IMR-90 (cell line): Measurements from ENCODE around the gene ELMO1.

Experiments
- CEBPB ChIP-seq: IDR thresholded peaks from 2 replicates; pipeline ENCODE4 v1.6.1; 2012; ENCODE audit warnings: low read depth, low read length, improper control_type of control experiment
- FOS ChIP-seq: fragments of 150-350 bp; IDR thresholded peaks from 2 replicates; pipeline ENCODE4 v1.6.1; 2016; ENCODE audit warnings: low read depth, low read length
- MAFK ChIP-seq: IDR thresholded peaks from 2 replicates; pipeline ENCODE4 v1.6.1; 2012; ENCODE audit warnings: low read depth, low read length, improper control_type of control experiment
- POLR2A ChIP-seq: IDR thresholded peaks from 2 replicates; pipeline ENCODE4 v1.6.1; 2012; ENCODE audit warnings: mild to moderate bottlenecking, low read depth, low read length
- RCOR1 ChIP-seq: IDR thresholded peaks from 2 replicates; pipeline ENCODE4 v1.6.1; 2012; ENCODE audit warnings: mild to moderate bottlenecking, low read length, improper control_type of control experiment; ENCODE audit not compliant: insufficient replicate concordance
- RFX5 ChIP-seq: IDR thresholded peaks from 2 replicates; pipeline ENCODE4 v1.8.0; 2012; ENCODE audit warnings: low read depth, mild to moderate bottlenecking, low read length, moderate library complexity
- SMC3 ChIP-seq: fragments of 150-350 bp; IDR thresholded peaks from 2 replicates; pipeline ENCODE4 v1.6.1; 2016; ENCODE audit warnings: low read depth, mild to moderate bottlenecking, antibody characterized with exemption, low read length, moderate library complexity
- TF ChIP-seq, protein P1 (sequence below): conservative IDR thresholded peaks from 2 replicates; pipeline ENCODE4 v1.5.1; 2012; ENCODE audit warnings: mild to moderate bottlenecking, low read depth, low read length, improper control_type of control experiment
- TF ChIP-seq, protein P2 (sequence below): fragments of 150-350 bp; IDR thresholded peaks from 2 replicates; pipeline ENCODE4 v1.6.1; 2017; ENCODE audit warnings: mild to moderate bottlenecking, antibody characterized with exemption, low read length, low read depth

DNA sequence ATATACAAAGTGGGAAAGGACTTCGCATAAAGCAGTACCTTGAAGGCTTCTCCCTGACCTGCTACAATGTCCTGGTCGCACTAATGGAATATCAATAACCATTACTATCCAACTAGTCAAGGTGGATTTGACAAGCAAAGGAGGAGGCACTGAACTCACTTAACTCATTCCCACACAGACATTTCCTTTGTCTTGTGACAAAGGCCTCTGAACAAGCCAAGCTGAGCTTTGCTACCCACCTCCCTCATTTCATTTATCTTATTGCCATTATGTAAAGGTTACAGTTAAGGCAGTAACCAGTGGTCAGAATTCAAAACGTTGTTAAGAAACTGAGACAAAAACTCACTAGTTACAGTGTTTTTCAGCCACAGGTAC is 7.3 kb downstream of the ELMO1 start:
- TF ChIP-seq, protein P1, sequence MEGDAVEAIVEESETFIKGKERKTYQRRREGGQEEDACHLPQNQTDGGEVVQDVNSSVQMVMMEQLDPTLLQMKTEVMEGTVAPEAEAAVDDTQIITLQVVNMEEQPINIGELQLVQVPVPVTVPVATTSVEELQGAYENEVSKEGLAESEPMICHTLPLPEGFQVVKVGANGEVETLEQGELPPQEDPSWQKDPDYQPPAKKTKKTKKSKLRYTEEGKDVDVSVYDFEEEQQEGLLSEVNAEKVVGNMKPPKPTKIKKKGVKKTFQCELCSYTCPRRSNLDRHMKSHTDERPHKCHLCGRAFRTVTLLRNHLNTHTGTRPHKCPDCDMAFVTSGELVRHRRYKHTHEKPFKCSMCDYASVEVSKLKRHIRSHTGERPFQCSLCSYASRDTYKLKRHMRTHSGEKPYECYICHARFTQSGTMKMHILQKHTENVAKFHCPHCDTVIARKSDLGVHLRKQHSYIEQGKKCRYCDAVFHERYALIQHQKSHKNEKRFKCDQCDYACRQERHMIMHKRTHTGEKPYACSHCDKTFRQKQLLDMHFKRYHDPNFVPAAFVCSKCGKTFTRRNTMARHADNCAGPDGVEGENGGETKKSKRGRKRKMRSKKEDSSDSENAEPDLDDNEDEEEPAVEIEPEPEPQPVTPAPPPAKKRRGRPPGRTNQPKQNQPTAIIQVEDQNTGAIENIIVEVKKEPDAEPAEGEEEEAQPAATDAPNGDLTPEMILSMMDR = no peak
- TF ChIP-seq RFX5 (no peak), POLR2A (no peak), CEBPB (no peak), MAFK (no peak), FOS (no peak), RCOR1 (no peak), SMC3 (no peak)
- TF ChIP-seq, protein P2, sequence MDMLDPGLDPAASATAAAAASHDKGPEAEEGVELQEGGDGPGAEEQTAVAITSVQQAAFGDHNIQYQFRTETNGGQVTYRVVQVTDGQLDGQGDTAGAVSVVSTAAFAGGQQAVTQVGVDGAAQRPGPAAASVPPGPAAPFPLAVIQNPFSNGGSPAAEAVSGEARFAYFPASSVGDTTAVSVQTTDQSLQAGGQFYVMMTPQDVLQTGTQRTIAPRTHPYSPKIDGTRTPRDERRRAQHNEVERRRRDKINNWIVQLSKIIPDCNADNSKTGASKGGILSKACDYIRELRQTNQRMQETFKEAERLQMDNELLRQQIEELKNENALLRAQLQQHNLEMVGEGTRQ = no peak
